ENCODE measurements around the gene C11orf91. TPM values are rescaled to one million over a fixed set of nuclear protein-coding genes. Genes with fewer than 3 reads are reported as not detected.
A peak's percentile ranks its signal among the peaks of the same experiment; 100 is the strongest.

The C11orf91 gene
- total and polyA plus RNA-seq, 2 donors (not counting 1 experiment from before 2014, with no cell fraction given) = 0.12 TPM; not detected in 1

- H3K4me3 ChIP-seq (replicated peaks in 1 of 4; ENCODE audit: control extremely low read depth in 1 of 4, insufficient read depth in 1 of 4, low read depth in 3 of 4, low read length in 4 of 4) = no peak overlapping the region
- TF ChIP-seq EZH2 (IDR thresholded peaks at IDR 0.05; ENCODE audit: low read length, missing control alignments) = no peak
- no peak for TF ChIP-seq CTCF (conservative IDR thresholded peaks at IDR 0.05 in 1 of 2, IDR thresholded peaks at IDR 0.05 in 1 of 2; ENCODE audit: low read depth in 1 of 2, low read length in 2 of 2)
- peaks cover 79% of the 10 kb centered on the region for H3K79me2 ChIP-seq (ENCODE audit: control insufficient read depth, insufficient read depth, low read length)
- no peak overlapping the region for H2AFZ ChIP-seq (ENCODE audit: low read length)
- no peaks in the 10 kb centered on the region for H3K9me3 ChIP-seq (ENCODE audit: control insufficient read depth, insufficient read depth, low read depth, low read length)
- no peak for DNase-seq (ENCODE audit: low read depth in 2 of 2)
- no peaks in the 10 kb centered on the region for H4K20me1 ChIP-seq (ENCODE audit: control insufficient read depth, extremely low read depth, insufficient read depth, low read length)
- H3K4me2 ChIP-seq (ENCODE audit: extremely low read depth, insufficient read depth, low read length) = no peak overlapping the region
- no peaks in the 10 kb centered on the region for H3K27me3 ChIP-seq (ENCODE audit: control insufficient read depth, insufficient read depth, low read length)
- H3K27ac ChIP-seq (ENCODE audit: insufficient read depth, low read length) = peak overlapping the region; percentile 30
- H3K4me1 ChIP-seq (ENCODE audit: control insufficient read depth, extremely low read depth, insufficient read depth, low read length) = peaks cover 29% of the 10 kb centered on the region
- H3K36me3 ChIP-seq (ENCODE audit: control insufficient read depth, insufficient read depth, low read length) = peaks cover 13% of the 10 kb centered on the region
- no peak overlapping the region for H3K9ac ChIP-seq (ENCODE audit: insufficient read depth, low read length)
Observed at GRCh38 chr11:33718440-33718839, 17.8 kb upstream of the C11orf91 start.

GRCh38 chr11:33716243-33716642, 15.6 kb upstream of the C11orf91 start:
- peak overlapping the region; percentile 2 for H3K27ac ChIP-seq (ENCODE audit: insufficient read depth, low read length)
- H3K79me2 ChIP-seq (ENCODE audit: control insufficient read depth, insufficient read depth, low read length) = peaks cover 69% of the 10 kb centered on the region
- H3K4me2 ChIP-seq (ENCODE audit: extremely low read depth, insufficient read depth, low read length) = no peak overlapping the region
- H2AFZ ChIP-seq (ENCODE audit: low read length) = no peak overlapping the region
- H3K4me3 ChIP-seq (replicated peaks in 1 of 4; ENCODE audit: control extremely low read depth in 1 of 4, insufficient read depth in 1 of 4, low read depth in 3 of 4, low read length in 4 of 4) = no peak overlapping the region
- peak; percentile 31 to 60 for DNase-seq (ENCODE audit: low read depth in 2 of 2)
- H3K9ac ChIP-seq (ENCODE audit: insufficient read depth, low read length) = no peak overlapping the region
- peaks cover 10% of the 10 kb centered on the region for H3K4me1 ChIP-seq (ENCODE audit: control insufficient read depth, extremely low read depth, insufficient read depth, low read length)
- no peaks in the 10 kb centered on the region for H3K27me3 ChIP-seq (ENCODE audit: control insufficient read depth, insufficient read depth, low read length)
- no peaks in the 10 kb centered on the region for H3K9me3 ChIP-seq (ENCODE audit: control insufficient read depth, insufficient read depth, low read depth, low read length)
- H4K20me1 ChIP-seq (ENCODE audit: control insufficient read depth, extremely low read depth, insufficient read depth, low read length) = no peaks in the 10 kb centered on the region
- peak; percentile 34 to 48 for TF ChIP-seq CTCF (conservative IDR thresholded peaks at IDR 0.05 in 1 of 2, IDR thresholded peaks at IDR 0.05 in 1 of 2; ENCODE audit: low read depth in 1 of 2, low read length in 2 of 2)
- no peak for TF ChIP-seq EZH2 (IDR thresholded peaks at IDR 0.05; ENCODE audit: low read length, missing control alignments)
- peaks cover 10% of the 10 kb centered on the region for H3K36me3 ChIP-seq (ENCODE audit: control insufficient read depth, insufficient read depth, low read length)

GRCh38 chr11:33713856-33714398, 13.3 kb upstream of the C11orf91 start:
- no peak for DNase-seq (ENCODE audit: low read depth in 2 of 2)
- Histone ChIP-seq H3K27ac (ENCODE audit: insufficient read depth, low read length) (no peak overlapping the region), H3K4me3 (replicated peaks in 1 of 4; ENCODE audit: control extremely low read depth in 1 of 4, insufficient read depth in 1 of 4, low read depth in 3 of 4, low read length in 4 of 4) (no peak overlapping the region), H3K9ac (ENCODE audit: insufficient read depth, low read length) (no peak overlapping the region), H3K9me3 (ENCODE audit: control insufficient read depth, insufficient read depth, low read depth, low read length) (no peaks in the 10 kb centered on the region), H3K4me2 (ENCODE audit: extremely low read depth, insufficient read depth, low read length) (no peak overlapping the region), H3K27me3 (ENCODE audit: control insufficient read depth, insufficient read depth, low read length) (no peaks in the 10 kb centered on the region), H4K20me1 (ENCODE audit: control insufficient read depth, extremely low read depth, insufficient read depth, low read length) (no peaks in the 10 kb centered on the region), H3K36me3 (ENCODE audit: control insufficient read depth, insufficient read depth, low read length) (peaks cover 13% of the 10 kb centered on the region), H2AFZ (ENCODE audit: low read length) (no peak overlapping the region), H3K4me1 (ENCODE audit: control insufficient read depth, extremely low read depth, insufficient read depth, low read length) (peaks cover 7% of the 10 kb centered on the region), H3K79me2 (ENCODE audit: control insufficient read depth, insufficient read depth, low read length) (peaks cover 57% of the 10 kb centered on the region)
- no peak for TF ChIP-seq EZH2 (IDR thresholded peaks at IDR 0.05; ENCODE audit: low read length, missing control alignments)
- TF ChIP-seq CTCF (conservative IDR thresholded peaks at IDR 0.05 in 1 of 2, IDR thresholded peaks at IDR 0.05 in 1 of 2; ENCODE audit: low read depth in 1 of 2, low read length in 2 of 2) = no peak

Measured in fibroblast of lung (primary cell).